HG03558 (cell line): ENCODE results near the gene ZNRD2.

Experiments
- ATAC-seq: cut with Tn5 transposase; IDR thresholded peaks from one replicate; pipeline ENCODE4 v1.9.1; 2021; ENCODE audit warnings: moderate number of reproducible peaks; ENCODE audit not compliant: unreplicated experiment; ENCODE audit errors: extremely low read depth

The ZNRD2 gene

GRCh38 chr11:65569164-65569972 lies 909 bp upstream of the ZNRD2 start:
- ATAC-seq, result no peak

GRCh38 chr11:65571420-65571819 lies 1.1 kb downstream of the ZNRD2 start:
- no peak for ATAC-seq

- ATAC-seq, result no peak
These were observed 1.7 kb downstream of the ZNRD2 start for GRCh38 chr11:65571940-65572339.

GRCh38 chr11:65572356-65573051 lies 2.2 kb downstream of the ZNRD2 start, which contains the start of gene FAM89B:
Gene FAM89B (plus strand): TSS chr11:65572538. CDS start chr11:65572670, 132 bp downstream.
- ATAC-seq, result no peak

GRCh38 chr11:65573391-65574079 lies 3.3 kb downstream of the ZNRD2 start:
- no peak for ATAC-seq

- ATAC-seq, result no peak
These were observed 4.0 kb downstream of the ZNRD2 start for GRCh38 chr11:65574109-65574810.

- ATAC-seq, result no peak
These were observed 4.7 kb downstream of the ZNRD2 start for GRCh38 chr11:65574811-65575567.

- no peak for ATAC-seq
These were observed 5.4 kb downstream of the ZNRD2 start, which contains the start of gene EHBP1L1 for GRCh38 chr11:65575568-65576231. Gene EHBP1L1 (plus strand): TSS chr11:65576053. CDS start chr11:65576303, 250 bp downstream.

- no peak for ATAC-seq
These were observed 6.1 kb downstream of the ZNRD2 start for GRCh38 chr11:65576232-65576866.

- ATAC-seq, result no peak
These were observed 6.8 kb downstream of the ZNRD2 start for GRCh38 chr11:65576867-65577755.

- no peak for ATAC-seq
These were observed 7.5 kb downstream of the ZNRD2 start for GRCh38 chr11:65577756-65578109.

GRCh38 chr11:65578134-65578533 lies 7.9 kb downstream of the ZNRD2 start:
- ATAC-seq, result no peak

- ATAC-seq, result no peak
These were observed 8.4 kb downstream of the ZNRD2 start for GRCh38 chr11:65578667-65579066.

- no peak for ATAC-seq
These were observed 9.0 kb downstream of the ZNRD2 start for GRCh38 chr11:65579291-65579690.

- ATAC-seq, result no peak
These were observed 9.9 kb downstream of the ZNRD2 start for GRCh38 chr11:65580031-65580692.

- ATAC-seq, result no peak
These were observed 10.5 kb downstream of the ZNRD2 start for GRCh38 chr11:65580756-65581155.

GRCh38 chr11:65581928-65582327 lies 11.7 kb downstream of the ZNRD2 start:
- ATAC-seq, result no peak
